Measurements from ENCODE around the gene LSM10. TPM values are rescaled to one million over a fixed set of nuclear protein-coding genes. Genes with fewer than 3 reads are reported as not detected.
A peak's percentile ranks its signal among the peaks of the same experiment; 100 is the strongest.

LSM10 gene
- total RNA-seq, 2 experiments from 2014 or later, result 48.9 to 63.8 TPM

GRCh38 chr1:36421649-36422048 is 23.9 kb upstream of the LSM10 start:
- H3K27ac Mint-ChIP-seq, result no peak overlapping the region
- CTCF ChIA-PET, result interaction anchor here (0.7 to 2.6 kb wide), 14 partner anchors 9 to 321 kb away, joined by 3 to 17 read pairs (median 4); partner anchors contain the start of gene SH3D21
- H3K9me3 Mint-ChIP-seq (ENCODE audit: low read depth), result no peaks in the 10 kb centered on the region
- no peaks in the 10 kb centered on the region for H3K27me3 Mint-ChIP-seq
- DNase-seq, result no peak
- peaks cover 20% of the 10 kb centered on the region for H3K4me1 Mint-ChIP-seq
- no peak overlapping the region for H3K4me3 Mint-ChIP-seq
- no peaks in the 10 kb centered on the region for H3K36me3 Mint-ChIP-seq
- no peak for ATAC-seq

GRCh38 chr1:36420836-36421317 is 23.2 kb upstream of the LSM10 start:
- Mint-ChIP-seq H3K9me3 (ENCODE audit: low read depth) (no peaks in the 10 kb centered on the region), H3K27ac (peak overlapping the region; percentile 60), H3K4me1 (peaks cover 14% of the 10 kb centered on the region), H3K27me3 (no peaks in the 10 kb centered on the region), H3K36me3 (no peaks in the 10 kb centered on the region), H3K4me3 (no peak overlapping the region)
- ATAC-seq, result peak; percentile 98
- CTCF ChIA-PET, result interaction anchor here (1.0 to 3.0 kb wide), 11 partner anchors 15 to 271 kb away, joined by 3 to 31 read pairs (median 5); partner anchors contain the start of genes LSM10 and TRAPPC3
- peak; percentile 95 for DNase-seq

GRCh38 chr1:36420409-36420808 is 22.7 kb upstream of the LSM10 start:
- H3K4me1 Mint-ChIP-seq, result peaks cover 11% of the 10 kb centered on the region
- no peaks in the 10 kb centered on the region for H3K9me3 Mint-ChIP-seq (ENCODE audit: low read depth)
- DNase-seq, result no peak
- H3K4me3 Mint-ChIP-seq, result no peak overlapping the region
- H3K27me3 Mint-ChIP-seq, result no peaks in the 10 kb centered on the region
- H3K36me3 Mint-ChIP-seq, result no peaks in the 10 kb centered on the region
- no peak for ATAC-seq
- CTCF ChIA-PET, result interaction anchor here (1.0 to 3.0 kb wide), 16 partner anchors 9 to 271 kb away, joined by 3 to 31 read pairs (median 5); partner anchors contain the start of genes LSM10 and TRAPPC3
- H3K27ac Mint-ChIP-seq, result peak overlapping the region; percentile 60

GRCh38 chr1:36419569-36419968 is 21.9 kb upstream of the LSM10 start:
- DNase-seq, result no peak

GRCh38 chr1:36419140-36419539 is 21.4 kb upstream of the LSM10 start:
- Mint-ChIP-seq H3K4me3 (no peak overlapping the region), H3K9me3 (ENCODE audit: low read depth) (no peaks in the 10 kb centered on the region), H3K27me3 (no peaks in the 10 kb centered on the region), H3K4me1 (peaks cover 11% of the 10 kb centered on the region), H3K27ac (no peak overlapping the region), H3K36me3 (peaks cover 1% of the 10 kb centered on the region)
- no peak for ATAC-seq
- DNase-seq, result no peak
- CTCF ChIA-PET, result interaction anchor here (1.0 to 3.0 kb wide), 14 partner anchors 10 to 270 kb away, joined by 3 to 31 read pairs (median 5); partner anchors contain the start of genes LSM10 and TRAPPC3

More at GRCh38 chr1:36419569-36419968, 21.9 kb upstream of the LSM10 start:
- Mint-ChIP-seq H3K9me3 (ENCODE audit: low read depth) (no peaks in the 10 kb centered on the region), H3K36me3 (no peaks in the 10 kb centered on the region), H3K4me3 (no peak overlapping the region), H3K4me1 (peaks cover 11% of the 10 kb centered on the region), H3K27ac (no peak overlapping the region), H3K27me3 (no peaks in the 10 kb centered on the region)
- CTCF ChIA-PET, result interaction anchor here (1.0 to 3.0 kb wide), 17 partner anchors 9 to 270 kb away, joined by 3 to 31 read pairs (median 5); partner anchors contain the start of genes LSM10 and TRAPPC3
- no peak for ATAC-seq

GRCh38 chr1:36417931-36418330 is 20.2 kb upstream of the LSM10 start:
- CTCF ChIA-PET, result interaction anchor here (1.0 to 3.0 kb wide), 3 partner anchors 49 to 76 kb away, joined by 3 to 31 read pairs (median 4); no protein-coding TSS in a partner anchor
- peaks cover 1% of the 10 kb centered on the region for H3K36me3 Mint-ChIP-seq
- H3K27ac Mint-ChIP-seq, result no peak overlapping the region
- H3K27me3 Mint-ChIP-seq, result no peaks in the 10 kb centered on the region
- peaks cover 13% of the 10 kb centered on the region for H3K4me1 Mint-ChIP-seq
- no peaks in the 10 kb centered on the region for H3K9me3 Mint-ChIP-seq (ENCODE audit: low read depth)
- no peak for ATAC-seq
- no peak for DNase-seq
- no peak overlapping the region for H3K4me3 Mint-ChIP-seq

GRCh38 chr1:36415661-36416326 is 18.1 kb upstream of the LSM10 start:
- Mint-ChIP-seq H3K4me1 (peaks cover 26% of the 10 kb centered on the region), H3K9me3 (ENCODE audit: low read depth) (no peaks in the 10 kb centered on the region), H3K27me3 (no peaks in the 10 kb centered on the region), H3K4me3 (no peak overlapping the region), H3K27ac (no peak overlapping the region), H3K36me3 (peaks cover 2% of the 10 kb centered on the region)
- DNase-seq (no peak), ATAC-seq (no peak)
- CTCF ChIA-PET, result no interaction called here

GRCh38 chr1:36414384-36414783 is 16.7 kb upstream of the LSM10 start:
- no peaks in the 10 kb centered on the region for H3K27me3 Mint-ChIP-seq
- H3K4me3 Mint-ChIP-seq, result no peak overlapping the region
- peaks cover 6% of the 10 kb centered on the region for H3K36me3 Mint-ChIP-seq
- H3K9me3 Mint-ChIP-seq (ENCODE audit: low read depth), result peaks cover 5% of the 10 kb centered on the region
- CTCF ChIA-PET, result interaction anchor here (1.2 kb wide), 2 partner anchors 14 to 72 kb away, joined by 3 read pairs; no protein-coding TSS in a partner anchor
- peaks cover 24% of the 10 kb centered on the region for H3K4me1 Mint-ChIP-seq
- no peak overlapping the region for H3K27ac Mint-ChIP-seq
- no peak for ATAC-seq
- DNase-seq, result no peak

GRCh38 chr1:36411674-36412648 is 14.3 kb upstream of the LSM10 start:
- peak overlapping the region; percentile 94 for H3K27ac Mint-ChIP-seq
- H3K36me3 Mint-ChIP-seq, result peaks cover 6% of the 10 kb centered on the region
- peaks cover 24% of the 10 kb centered on the region for H3K4me1 Mint-ChIP-seq
- CTCF ChIA-PET, result interaction anchor here (0.7 to 1.8 kb wide), 9 partner anchors 10 to 263 kb away, joined by 3 to 11 read pairs (median 4); partner anchors contain the start of gene TRAPPC3
- peak; percentile 85 for DNase-seq
- peaks cover 5% of the 10 kb centered on the region for H3K9me3 Mint-ChIP-seq (ENCODE audit: low read depth)
- peak overlapping the region; percentile 23 for H3K4me3 Mint-ChIP-seq
- ATAC-seq, result peak; percentile 98
- no peaks in the 10 kb centered on the region for H3K27me3 Mint-ChIP-seq

- Mint-ChIP-seq H3K27me3 (no peaks in the 10 kb centered on the region), H3K4me3 (no peak overlapping the region), H3K36me3 (peaks cover 5% of the 10 kb centered on the region), H3K9me3 (ENCODE audit: low read depth) (peaks cover 5% of the 10 kb centered on the region), H3K27ac (no peak overlapping the region), H3K4me1 (peaks cover 24% of the 10 kb centered on the region)
- DNase-seq, result no peak
- CTCF ChIA-PET, result interaction anchor here (1.6 kb wide), 1 partner anchor 11 kb away, joined by 6 read pairs; the partner anchor contains the start of gene LSM10
- no peak for ATAC-seq
These were observed 10.8 kb upstream of the LSM10 start for GRCh38 chr1:36408479-36408878.

GRCh38 chr1:36406440-36406839 is 8.7 kb upstream of the LSM10 start:
- ATAC-seq, result no peak

GRCh38 chr1:36402504-36402890 is 4.8 kb upstream of the LSM10 start:
- peaks cover 32% of the 10 kb centered on the region for H3K4me1 Mint-ChIP-seq
- ATAC-seq, result no peak
- peak overlapping the region; percentile 16 for H3K27ac Mint-ChIP-seq
- H3K36me3 Mint-ChIP-seq, result peaks cover 1% of the 10 kb centered on the region
- DNase-seq, result no peak
- H3K4me3 Mint-ChIP-seq, result no peak overlapping the region
- H3K9me3 Mint-ChIP-seq (ENCODE audit: low read depth), result no peaks in the 10 kb centered on the region
- H3K27me3 Mint-ChIP-seq, result no peaks in the 10 kb centered on the region
- CTCF ChIA-PET, result interaction anchor here (2.4 kb wide), 1 partner anchor 10 kb away, joined by 11 read pairs; no protein-coding TSS in a partner anchor

More at GRCh38 chr1:36406440-36406839, 8.7 kb upstream of the LSM10 start:
- CTCF ChIA-PET, result interaction anchor here (2.2 kb wide), 1 partner anchor 64 kb away, joined by 6 read pairs; no protein-coding TSS in a partner anchor
- Mint-ChIP-seq H3K4me3 (no peak overlapping the region), H3K4me1 (peaks cover 18% of the 10 kb centered on the region), H3K36me3 (peaks cover 5% of the 10 kb centered on the region), H3K27me3 (no peaks in the 10 kb centered on the region), H3K27ac (no peak overlapping the region), H3K9me3 (ENCODE audit: low read depth) (peaks cover 5% of the 10 kb centered on the region)
- DNase-seq, result no peak

All from activated CD8-positive, alpha-beta memory T cell treated with anti-CD3 and anti-CD28 coated beads, Interleukin-2, amount 10 ng/mL, durations not matched to agents 7 days and 5 days (primary cell).